Endodermal cell (in vitro differentiated cells): ENCODE results near the gene AFP. TPM values are rescaled to one million over a fixed set of nuclear protein-coding genes. Genes with fewer than 3 reads are reported as not detected.
A peak's percentile ranks its signal among the peaks of the same experiment; 100 is the strongest.

Source experiments
- DNase-seq: peaks from one replicate; pipeline ENCODE4 v3.0.0-alpha.2; 2017
- H3K27ac ChIP-seq: 2 replicates; pipeline ENCODE4 v1.5.1; 2013; ENCODE audit warnings: mild to moderate bottlenecking, low read depth, low read length, moderate library complexity
- H3K27me3 ChIP-seq: 2 replicates; pipeline ENCODE4 v1.6.1; 2013; ENCODE audit warnings: mild to moderate bottlenecking, low read length, moderate library complexity; ENCODE audit not compliant: insufficient read depth, control insufficient read depth, poor library complexity, severe bottlenecking
- H3K36me3 ChIP-seq: 2 replicates; pipeline ENCODE4 v1.7.0; 2013; ENCODE audit warnings: mild to moderate bottlenecking, low read length, moderate library complexity; ENCODE audit not compliant: control insufficient read depth, insufficient read depth
- H3K4me1 ChIP-seq: one replicate; pipeline ENCODE4 v1.7.0; 2013; ENCODE audit warnings: low read length; ENCODE audit not compliant: control insufficient read depth, insufficient read depth
- H3K4me3 ChIP-seq: 2 replicates; pipeline ENCODE4 v1.5.1; 2013; ENCODE audit warnings: mild to moderate bottlenecking, low read length, moderate library complexity
- H3K9ac ChIP-seq: 2 replicates; pipeline ENCODE4 v1.6.1; 2013; ENCODE audit warnings: mild to moderate bottlenecking, low read length, moderate library complexity; ENCODE audit not compliant: poor library complexity, severe bottlenecking; ENCODE audit errors: extremely low read depth
- H3K9me3 ChIP-seq: 2 replicates; pipeline ENCODE4 v1.6.1; 2013; ENCODE audit warnings: mild to moderate bottlenecking, low read length, moderate library complexity; ENCODE audit not compliant: control insufficient read depth
- H3K27ac Mint-ChIP-seq: 2 replicates; pipeline ENCODE4 v1.8.0; 2020; ENCODE audit warnings: mixed read lengths
- H3K27me3 Mint-ChIP-seq: 2 replicates; pipeline ENCODE4 v1.8.0; 2021; ENCODE audit warnings: mild to moderate bottlenecking, mixed read lengths; ENCODE audit not compliant: insufficient read depth
- H3K36me3 Mint-ChIP-seq: 2 replicates; pipeline ENCODE4 v1.8.0; 2020; ENCODE audit warnings: low read depth, mixed read lengths
- H3K4me1 Mint-ChIP-seq: 2 replicates; pipeline ENCODE4 v1.8.0; 2020; ENCODE audit warnings: mixed read lengths
- H3K4me3 Mint-ChIP-seq: 2 replicates; pipeline ENCODE4 v1.8.0; 2020; ENCODE audit warnings: mild to moderate bottlenecking, moderate library complexity, mixed read lengths
- H3K9me3 Mint-ChIP-seq: 2 replicates; pipeline ENCODE4 v1.8.0; 2020; ENCODE audit warnings: mild to moderate bottlenecking, mixed read lengths
- WGBS, 2 experiments: methylation state at CpG; one replicate each; pipeline versions ENCODE4 v1.1.5 to v1.1.7; 2013; ENCODE audit warnings: missing lambda C conversion rate in 2 of 2, mixed read lengths in 1 of 2; ENCODE audit not compliant: insufficient coverage in 1 of 2, insufficient read length in 1 of 2; 5-methylcytosine and 5-hydroxymethylcytosine counted together
- total RNA-seq, 2 donors: library from RNA; stranded (reverse); fragmentation: NEBNext Ultra II Directional in 1 of 2; extraction: Animal tissue kit (Norgen Biotek cat#: 25700) in 1 of 2; gene quantifications; 2 replicates in 1 of 2; 3 replicates in 1 of 2; pipeline ENCODE4 v1.2.1, GENCODE V29; 2021
- TF ChIP-seq, protein P1 (sequence below): fragments of 200-600 bp; sonication (generic); conservative IDR thresholded peaks from 2 replicates; pipeline ENCODE4 v1.5.0; 2021; ENCODE audit warnings: antibody characterized with exemption, mild to moderate bottlenecking

AFP gene
- total RNA-seq, 2 donors from 2014 or later, result 1.6 TPM; not detected in 1

DNA sequence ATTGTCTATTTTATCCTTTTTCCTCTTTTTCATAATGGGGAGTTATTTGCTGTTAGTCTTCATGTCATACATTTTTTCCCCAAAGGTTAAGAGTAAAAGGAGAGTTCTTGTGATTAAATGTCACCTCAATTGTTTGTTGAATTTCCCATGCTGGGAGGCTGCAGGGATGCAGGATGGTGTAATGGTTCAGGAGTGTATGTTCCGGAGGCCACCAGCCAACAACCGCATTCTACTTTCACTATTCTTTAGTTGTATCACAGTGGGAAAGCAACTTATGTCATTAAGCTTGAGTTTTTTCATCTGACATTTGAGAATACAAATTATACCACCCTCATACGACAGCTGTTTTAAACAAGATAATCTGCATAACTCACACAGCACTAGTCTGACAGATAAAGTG lies 15.4 kb downstream of the AFP start:
- no peak overlapping the region for H3K27ac Mint-ChIP-seq
- H3K27ac ChIP-seq, result peak overlapping the region; percentile 66
- peaks cover 67% of the 10 kb centered on the region for H3K27me3 Mint-ChIP-seq
- H3K9me3 Mint-ChIP-seq, result no peaks in the 10 kb centered on the region
- no peaks in the 10 kb centered on the region for H3K9me3 ChIP-seq
- TF ChIP-seq, protein P1, sequence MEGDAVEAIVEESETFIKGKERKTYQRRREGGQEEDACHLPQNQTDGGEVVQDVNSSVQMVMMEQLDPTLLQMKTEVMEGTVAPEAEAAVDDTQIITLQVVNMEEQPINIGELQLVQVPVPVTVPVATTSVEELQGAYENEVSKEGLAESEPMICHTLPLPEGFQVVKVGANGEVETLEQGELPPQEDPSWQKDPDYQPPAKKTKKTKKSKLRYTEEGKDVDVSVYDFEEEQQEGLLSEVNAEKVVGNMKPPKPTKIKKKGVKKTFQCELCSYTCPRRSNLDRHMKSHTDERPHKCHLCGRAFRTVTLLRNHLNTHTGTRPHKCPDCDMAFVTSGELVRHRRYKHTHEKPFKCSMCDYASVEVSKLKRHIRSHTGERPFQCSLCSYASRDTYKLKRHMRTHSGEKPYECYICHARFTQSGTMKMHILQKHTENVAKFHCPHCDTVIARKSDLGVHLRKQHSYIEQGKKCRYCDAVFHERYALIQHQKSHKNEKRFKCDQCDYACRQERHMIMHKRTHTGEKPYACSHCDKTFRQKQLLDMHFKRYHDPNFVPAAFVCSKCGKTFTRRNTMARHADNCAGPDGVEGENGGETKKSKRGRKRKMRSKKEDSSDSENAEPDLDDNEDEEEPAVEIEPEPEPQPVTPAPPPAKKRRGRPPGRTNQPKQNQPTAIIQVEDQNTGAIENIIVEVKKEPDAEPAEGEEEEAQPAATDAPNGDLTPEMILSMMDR, result no peak
- no peak overlapping the region for H3K9ac ChIP-seq
- no peak overlapping the region for H3K4me3 Mint-ChIP-seq
- H3K36me3 ChIP-seq, result no peaks in the 10 kb centered on the region
- H3K27me3 ChIP-seq, result peaks cover 80% of the 10 kb centered on the region
- no peaks in the 10 kb centered on the region for H3K36me3 Mint-ChIP-seq
- H3K4me1 Mint-ChIP-seq, result peaks cover 29% of the 10 kb centered on the region
- H3K4me1 ChIP-seq, result peaks cover 11% of the 10 kb centered on the region
- peak; percentile 85 for DNase-seq
- no peak overlapping the region for H3K4me3 ChIP-seq
- WGBS, 2 experiments, result 14% methylated on average over 3 of the region's 3 CpGs; no CpG with 5 or more reads in 1 of the 2 experiments

DNA sequence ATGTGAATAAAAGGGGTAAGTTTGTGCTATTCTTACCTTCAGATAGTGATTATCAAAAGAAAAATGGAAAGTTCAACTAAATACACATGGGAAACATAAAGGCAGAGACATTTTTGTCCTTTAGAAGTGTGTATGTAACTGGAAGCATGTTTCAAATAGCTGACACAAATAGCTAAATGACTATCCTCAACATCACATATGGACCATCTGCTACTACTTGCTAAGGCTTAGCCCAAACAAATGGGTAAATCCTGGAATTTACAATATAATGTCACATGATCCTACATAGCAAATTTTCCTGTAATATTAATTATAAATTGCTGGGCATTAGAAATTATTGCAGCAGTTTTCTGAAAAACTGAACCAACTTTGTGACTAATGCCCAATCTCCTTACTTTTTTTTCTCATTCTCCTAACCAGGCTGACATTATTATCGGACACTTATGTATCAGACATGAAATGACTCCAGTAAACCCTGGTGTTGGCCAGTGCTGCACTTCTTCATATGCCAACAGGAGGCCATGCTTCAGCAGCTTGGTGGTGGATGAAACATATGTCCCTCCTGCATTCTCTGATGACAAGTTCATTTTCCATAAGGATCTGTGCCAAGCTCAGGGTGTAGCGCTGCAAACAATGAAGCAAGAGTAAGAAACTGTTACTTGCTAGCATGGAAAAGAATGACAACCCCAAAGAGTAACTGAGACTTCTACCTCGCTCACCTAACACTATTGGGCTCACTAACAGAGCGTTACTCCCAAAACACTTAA lies 16.1 kb downstream of the AFP start:
- Histone ChIP-seq H3K9ac (no peak overlapping the region), H3K27me3 (peaks cover 77% of the 10 kb centered on the region), H3K4me1 (peaks cover 11% of the 10 kb centered on the region), H3K4me3 (no peak overlapping the region), H3K9me3 (no peaks in the 10 kb centered on the region), H3K36me3 (no peaks in the 10 kb centered on the region), H3K27ac (no peak overlapping the region)
- Mint-ChIP-seq H3K4me1 (peaks cover 29% of the 10 kb centered on the region), H3K4me3 (no peak overlapping the region), H3K27ac (peak overlapping the region; percentile 53), H3K36me3 (no peaks in the 10 kb centered on the region), H3K27me3 (peaks cover 70% of the 10 kb centered on the region), H3K9me3 (peaks cover 2% of the 10 kb centered on the region)
- no peak for DNase-seq
- 91 to 93% methylated on average over 3 to 4 of the region's 4 CpGs for WGBS, 2 experiments
- TF ChIP-seq, protein P1, result no peak

DNA sequence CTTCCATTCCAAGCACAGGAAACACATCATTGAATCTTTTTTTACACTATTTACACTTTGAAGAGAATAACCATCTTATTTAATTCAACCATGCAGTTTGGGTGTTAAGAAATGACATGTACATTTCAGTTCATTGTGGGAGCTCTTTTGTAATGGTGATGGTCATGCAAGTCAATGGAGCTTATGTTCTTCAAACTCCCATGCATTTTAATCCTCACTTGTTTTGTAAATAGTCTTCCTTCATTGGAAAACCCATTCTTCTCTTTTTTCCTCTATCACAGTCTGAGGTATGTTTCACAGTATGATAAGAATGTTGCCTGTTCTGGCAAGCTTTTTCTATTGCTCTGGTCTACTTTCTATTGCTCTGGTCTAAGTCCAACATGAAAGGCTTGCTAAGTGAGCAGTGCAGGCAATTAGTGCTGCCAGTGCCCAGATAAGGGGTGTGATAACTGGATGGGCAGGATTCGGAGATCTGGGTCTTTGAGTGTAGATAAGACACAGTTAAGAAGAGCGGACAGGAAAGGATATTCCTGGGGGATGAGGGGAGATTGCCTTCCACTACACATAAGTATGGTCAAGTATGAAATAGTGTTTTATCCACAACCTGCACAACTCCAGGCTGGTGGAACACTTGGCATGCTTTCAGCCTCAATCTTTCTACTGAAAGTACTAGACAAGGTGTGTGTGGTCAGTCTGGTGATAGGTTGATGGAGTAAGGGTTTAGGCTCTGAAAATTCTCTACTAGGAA lies 17.1 kb downstream of the AFP start:
- H3K27ac Mint-ChIP-seq, result peak overlapping the region; percentile 53
- peaks cover 66% of the 10 kb centered on the region for H3K27me3 Mint-ChIP-seq
- TF ChIP-seq, protein P1, result no peak
- no peaks in the 10 kb centered on the region for H3K36me3 Mint-ChIP-seq
- peaks cover 2% of the 10 kb centered on the region for H3K9me3 Mint-ChIP-seq
- H3K9me3 ChIP-seq, result no peaks in the 10 kb centered on the region
- peaks cover 11% of the 10 kb centered on the region for H3K4me1 ChIP-seq
- H3K4me3 ChIP-seq, result no peak overlapping the region
- H3K4me3 Mint-ChIP-seq, result no peak overlapping the region
- no peak overlapping the region for H3K27ac ChIP-seq
- 50% methylated on average over 2 of the region's 2 CpGs; no CpG with 5 or more reads in 1 of the 2 experiments for WGBS, 2 experiments
- peak; percentile 74 for DNase-seq
- no peaks in the 10 kb centered on the region for H3K36me3 ChIP-seq
- no peak overlapping the region for H3K9ac ChIP-seq
- peaks cover 29% of the 10 kb centered on the region for H3K4me1 Mint-ChIP-seq
- peaks cover 73% of the 10 kb centered on the region for H3K27me3 ChIP-seq
